Smooth muscle cell (in vitro differentiated cells): ENCODE results near the gene NR4A1. TPM values are rescaled to one million over a fixed set of nuclear protein-coding genes. Genes with fewer than 3 reads are reported as not detected.

Source experiments
- DNase-seq: peaks from one replicate; lab custom pipeline; 2025; ENCODE audit not compliant: unreplicated experiment; lab: John Stamatoyannopoulos, UW
- H2AFZ ChIP-seq: fragments of 200-600 bp; sonication (generic); 2 replicates; pipeline ENCODE4 v1.6.0; 2016; ENCODE audit warnings: antibody characterized with exemption, low read depth, mild to moderate bottlenecking
- H3F3A ChIP-seq: fragments of 200-600 bp; sonication (generic); 2 replicates; pipeline ENCODE4 v1.6.0; 2017; ENCODE audit warnings: antibody characterized with exemption, low read depth
- H3K27ac ChIP-seq: fragments of 200-600 bp; sonication (generic); 2 replicates; pipeline ENCODE4 v1.5.1; 2016; ENCODE audit warnings: low read depth, mild to moderate bottlenecking
- H3K27me3 ChIP-seq: fragments of 200-600 bp; sonication (generic); 2 replicates; pipeline ENCODE4 v1.6.1; 2016; ENCODE audit warnings: low read depth, mild to moderate bottlenecking
- H3K36me3 ChIP-seq: fragments of 200-600 bp; sonication (generic); 2 replicates; pipeline ENCODE4 v1.5.1; 2016; ENCODE audit warnings: low read depth
- H3K4me1 ChIP-seq: fragments of 200-600 bp; sonication (generic); 2 replicates; pipeline ENCODE4 v1.5.1; 2016; ENCODE audit warnings: low read depth
- H3K4me2 ChIP-seq: fragments of 200-600 bp; sonication (generic); 2 replicates; pipeline ENCODE4 v1.6.0; 2016; ENCODE audit warnings: mild to moderate bottlenecking
- H3K4me3 ChIP-seq: fragments of 200-600 bp; sonication (generic); 2 replicates; pipeline ENCODE4 v1.5.1; 2016; ENCODE audit warnings: mild to moderate bottlenecking
- H3K79me2 ChIP-seq: fragments of 200-600 bp; sonication (generic); 2 replicates; pipeline ENCODE4 v1.6.0; 2016; ENCODE audit warnings: low read depth, mild to moderate bottlenecking
- H3K9ac ChIP-seq: fragments of 200-600 bp; sonication (generic); 2 replicates; pipeline ENCODE4 v1.6.0; 2016; ENCODE audit warnings: low read depth
- H3K9me3 ChIP-seq: fragments of 200-600 bp; sonication (generic); replicated peaks from 2 replicates; pipeline ENCODE4 v1.5.1; 2016; ENCODE audit warnings: low read depth
- H4K20me1 ChIP-seq: fragments of 200-600 bp; sonication (generic); 2 replicates; pipeline ENCODE4 v1.6.0; 2016; ENCODE audit warnings: low read depth
- CTCF ChIP-seq: fragments of 200-600 bp; sonication (generic); IDR thresholded peaks from 2 replicates; pipeline ENCODE4 v1.5.1; 2017; ENCODE audit warnings: borderline replicate concordance, mild to moderate bottlenecking, antibody characterized with exemption; ENCODE audit not compliant: insufficient read depth, poor library complexity, severe bottlenecking
- WGBS: methylation state at CpG from one replicate; pipeline ENCODE4 v1.1.7; 2016; ENCODE audit warnings: low lambda C conversion rate; 5-methylcytosine and 5-hydroxymethylcytosine counted together
- polyA plus RNA-seq: library from polyadenylated mRNA; unstranded; fragments of >200 nt; fragmentation: Nextera tagmentation; extraction: Ambion mirVana; gene quantifications from 2 replicates; pipeline ENCODE4 v1.2.1, GENCODE V29; 2016
- total RNA-seq: library from RNA; depleted of rRNA; stranded (reverse); fragments of >200 nt; gene quantifications from 2 replicates; pipeline ENCODE4 v1.2.3, GENCODE V29; 2014

Gene NR4A1
- total and polyA plus RNA-seq, 2 experiments from 2014 or later = 182 to 634 TPM

DNA sequence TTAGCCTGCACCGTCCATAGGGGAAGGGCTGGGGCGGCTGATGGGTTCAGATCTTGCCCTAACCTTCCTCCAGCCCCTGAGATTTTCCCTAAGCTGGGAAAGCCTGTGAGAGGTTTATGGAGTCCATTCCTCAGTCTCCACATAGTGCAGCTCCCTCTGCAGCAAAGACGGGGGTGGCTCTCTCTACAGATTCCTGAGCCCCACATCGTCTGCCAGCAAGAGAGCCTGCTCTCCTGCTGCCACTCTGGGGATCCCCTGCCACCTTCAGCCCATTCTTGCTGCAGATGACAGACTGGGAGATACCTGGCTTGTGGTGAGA, 31.4 kb downstream of the NR4A1 start:
- no peak overlapping the region for H3K27ac ChIP-seq
- no peak overlapping the region for H2AFZ ChIP-seq
- WGBS = 52% methylated on average over 4 of the region's 4 CpGs
- H3K36me3 ChIP-seq = no peaks in the 10 kb centered on the region
- no peaks in the 10 kb centered on the region for H3K27me3 ChIP-seq
- H3K9ac ChIP-seq = no peak overlapping the region
- no peak overlapping the region for H3K4me3 ChIP-seq
- H3F3A ChIP-seq = no peaks in the 10 kb centered on the region
- no peaks in the 10 kb centered on the region for H3K79me2 ChIP-seq
- no peaks in the 10 kb centered on the region for H3K4me1 ChIP-seq
- no peaks in the 10 kb centered on the region for H3K9me3 ChIP-seq
- H4K20me1 ChIP-seq = peaks cover 30% of the 10 kb centered on the region
- no peak for TF ChIP-seq CTCF
- no peak for DNase-seq
- no peak overlapping the region for H3K4me2 ChIP-seq

- no peaks in the 10 kb centered on the region for H3F3A ChIP-seq
- WGBS = 43% methylated on average over 11 of the region's 11 CpGs
- TF ChIP-seq CTCF = peak; percentile 99
- no peak overlapping the region for H3K4me2 ChIP-seq
- no peaks in the 10 kb centered on the region for H3K4me1 ChIP-seq
- no peaks in the 10 kb centered on the region for H3K36me3 ChIP-seq
- no peak for DNase-seq
- H3K27ac ChIP-seq = no peak overlapping the region
- no peaks in the 10 kb centered on the region for H3K9me3 ChIP-seq
- H3K79me2 ChIP-seq = no peaks in the 10 kb centered on the region
- no peak overlapping the region for H3K9ac ChIP-seq
- H2AFZ ChIP-seq = no peak overlapping the region
- H3K4me3 ChIP-seq = no peak overlapping the region
- H4K20me1 ChIP-seq = peaks cover 25% of the 10 kb centered on the region
- H3K27me3 ChIP-seq = no peaks in the 10 kb centered on the region
Measured at GRCh38 chr12:52082988-52083637, 31.9 kb downstream of the NR4A1 start.

GRCh38 chr12:52083638-52083996, 32.4 kb downstream of the NR4A1 start:
- H2AFZ ChIP-seq = no peak overlapping the region
- 24% methylated on average over 2 of the region's 2 CpGs for WGBS

More at GRCh38 chr12:52083638-52083996, 32.4 kb downstream of the NR4A1 start:
- Histone ChIP-seq H3K27me3 (no peaks in the 10 kb centered on the region), H3K9me3 (no peaks in the 10 kb centered on the region), H3K36me3 (no peaks in the 10 kb centered on the region), H3K79me2 (no peaks in the 10 kb centered on the region), H3K9ac (no peak overlapping the region), H3K27ac (no peak overlapping the region), H4K20me1 (peaks cover 20% of the 10 kb centered on the region), H3K4me3 (no peak overlapping the region), H3F3A (no peaks in the 10 kb centered on the region), H3K4me2 (no peak overlapping the region), H3K4me1 (no peaks in the 10 kb centered on the region)
- no peak for TF ChIP-seq CTCF
- DNase-seq = no peak
